ENCODE data around the gene PTPRM.

DNA sequence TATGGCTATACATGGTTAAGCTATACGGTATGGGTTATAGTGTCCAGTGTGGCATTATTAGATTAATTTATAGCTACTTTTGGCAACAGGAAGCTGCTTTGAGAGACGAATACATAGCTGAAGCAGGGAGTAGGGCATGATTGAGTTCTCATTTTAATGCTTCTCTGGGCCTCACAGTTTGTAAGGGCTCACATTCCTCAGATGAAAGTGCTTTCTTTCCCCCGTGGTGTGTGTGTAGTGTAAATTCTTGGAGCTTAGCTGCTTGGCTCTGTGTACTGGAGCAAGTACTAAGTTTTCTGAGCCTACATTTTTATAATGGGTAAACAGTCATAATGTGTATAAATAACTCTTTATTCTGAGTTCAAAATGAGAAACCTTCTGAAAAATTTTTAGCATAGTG, 173.7 kb downstream of the PTPRM start:
- TF ChIP-seq, protein P1, sequence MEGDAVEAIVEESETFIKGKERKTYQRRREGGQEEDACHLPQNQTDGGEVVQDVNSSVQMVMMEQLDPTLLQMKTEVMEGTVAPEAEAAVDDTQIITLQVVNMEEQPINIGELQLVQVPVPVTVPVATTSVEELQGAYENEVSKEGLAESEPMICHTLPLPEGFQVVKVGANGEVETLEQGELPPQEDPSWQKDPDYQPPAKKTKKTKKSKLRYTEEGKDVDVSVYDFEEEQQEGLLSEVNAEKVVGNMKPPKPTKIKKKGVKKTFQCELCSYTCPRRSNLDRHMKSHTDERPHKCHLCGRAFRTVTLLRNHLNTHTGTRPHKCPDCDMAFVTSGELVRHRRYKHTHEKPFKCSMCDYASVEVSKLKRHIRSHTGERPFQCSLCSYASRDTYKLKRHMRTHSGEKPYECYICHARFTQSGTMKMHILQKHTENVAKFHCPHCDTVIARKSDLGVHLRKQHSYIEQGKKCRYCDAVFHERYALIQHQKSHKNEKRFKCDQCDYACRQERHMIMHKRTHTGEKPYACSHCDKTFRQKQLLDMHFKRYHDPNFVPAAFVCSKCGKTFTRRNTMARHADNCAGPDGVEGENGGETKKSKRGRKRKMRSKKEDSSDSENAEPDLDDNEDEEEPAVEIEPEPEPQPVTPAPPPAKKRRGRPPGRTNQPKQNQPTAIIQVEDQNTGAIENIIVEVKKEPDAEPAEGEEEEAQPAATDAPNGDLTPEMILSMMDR (IDR thresholded peaks at IDR 0.05): no peak
- TF ChIP-seq EZH2 (IDR thresholded peaks at IDR 0.05) (no peak), EZH2phosphoT487 (IDR thresholded peaks at IDR 0.05) (no peak)

All from neural progenitor cell (in vitro differentiated cells).